Calu3 (cell line): ENCODE measurements around the gene DNASE1L1. TPM values are rescaled to one million over a fixed set of nuclear protein-coding genes. Genes with fewer than 3 reads are reported as not detected.

Experiments
- BruUV-seq: library from RNA; stranded (reverse); fragments of 400-500 nt; replicated peaks from 2 replicates; lab custom pipeline; 2021; lab: Mats Ljungman, UMichigan
- CTCF ChIA-PET: fragments of 300-600 bp; sonication (Branson Sonifier 250); formaldehyde crosslinking; loops from one replicate; lab custom pipeline; 2022; ENCODE audit warnings: antibody characterized with exemption; lab: Charles Lee
- DNase-seq: peaks from one replicate; pipeline ENCODE4 v3.0.0; 2022
- H3K27ac Mint-ChIP-seq: one replicate; pipeline ENCODE4 v1.8.0; 2022; ENCODE audit warnings: mixed read lengths; ENCODE audit not compliant: unreplicated experiment
- H3K27me3 Mint-ChIP-seq: one replicate; pipeline ENCODE4 v1.8.0; 2022; ENCODE audit warnings: mixed read lengths; ENCODE audit not compliant: unreplicated experiment
- H3K36me3 Mint-ChIP-seq: one replicate; pipeline ENCODE4 v1.8.0; 2022; ENCODE audit warnings: mild to moderate bottlenecking, moderate library complexity, mixed read lengths; ENCODE audit not compliant: insufficient read depth, unreplicated experiment
- H3K4me1 Mint-ChIP-seq: one replicate; pipeline ENCODE4 v1.8.0; 2022; ENCODE audit warnings: mild to moderate bottlenecking, low read depth, mixed read lengths; ENCODE audit not compliant: unreplicated experiment
- H3K4me3 Mint-ChIP-seq: one replicate; pipeline ENCODE4 v1.8.0; 2022; ENCODE audit warnings: mild to moderate bottlenecking, low read depth, moderate library complexity, mixed read lengths; ENCODE audit not compliant: unreplicated experiment
- H3K9me3 Mint-ChIP-seq: one replicate; pipeline ENCODE4 v1.8.0; 2022; ENCODE audit warnings: low read depth, mixed read lengths; ENCODE audit not compliant: unreplicated experiment
- intact Hi-C: fragments of 100-400 bp; cut with micrococcal nuclease; formaldehyde crosslinking; loops from one replicate; pipeline ENCODE4 v1.10.0; 2022; ENCODE audit not compliant: unreplicated experiment
- total RNA-seq: library from RNA; stranded (reverse); gene quantifications from 2 replicates; pipeline ENCODE4 v1.2.3, GENCODE V29; 2022
- TF ChIP-seq, protein P1 (sequence below): fragments of 200-600 bp; IDR thresholded peaks from one replicate; pipeline ENCODE4 v1.8.0; 2022; ENCODE audit warnings: antibody characterized with exemption; ENCODE audit not compliant: unreplicated experiment

DNASE1L1 gene
- total RNA-seq, 1 experiment from 2014 or later, result 30.6 TPM

GRCh38 chrX:154367474-154368308, 41.4 kb downstream of the DNASE1L1 start:
- intact Hi-C loops, result no loop called here
- CTCF ChIA-PET, result no interaction called here
- Mint-ChIP-seq H3K4me3 (peak overlapping the region; percentile 79), H3K4me1 (peaks cover 9% of the 10 kb centered on the region), H3K27ac (peak overlapping the region; percentile 92), H3K9me3 (no peaks in the 10 kb centered on the region), H3K27me3 (no peaks in the 10 kb centered on the region), H3K36me3 (peaks cover 98% of the 10 kb centered on the region)
- TF ChIP-seq, protein P1, sequence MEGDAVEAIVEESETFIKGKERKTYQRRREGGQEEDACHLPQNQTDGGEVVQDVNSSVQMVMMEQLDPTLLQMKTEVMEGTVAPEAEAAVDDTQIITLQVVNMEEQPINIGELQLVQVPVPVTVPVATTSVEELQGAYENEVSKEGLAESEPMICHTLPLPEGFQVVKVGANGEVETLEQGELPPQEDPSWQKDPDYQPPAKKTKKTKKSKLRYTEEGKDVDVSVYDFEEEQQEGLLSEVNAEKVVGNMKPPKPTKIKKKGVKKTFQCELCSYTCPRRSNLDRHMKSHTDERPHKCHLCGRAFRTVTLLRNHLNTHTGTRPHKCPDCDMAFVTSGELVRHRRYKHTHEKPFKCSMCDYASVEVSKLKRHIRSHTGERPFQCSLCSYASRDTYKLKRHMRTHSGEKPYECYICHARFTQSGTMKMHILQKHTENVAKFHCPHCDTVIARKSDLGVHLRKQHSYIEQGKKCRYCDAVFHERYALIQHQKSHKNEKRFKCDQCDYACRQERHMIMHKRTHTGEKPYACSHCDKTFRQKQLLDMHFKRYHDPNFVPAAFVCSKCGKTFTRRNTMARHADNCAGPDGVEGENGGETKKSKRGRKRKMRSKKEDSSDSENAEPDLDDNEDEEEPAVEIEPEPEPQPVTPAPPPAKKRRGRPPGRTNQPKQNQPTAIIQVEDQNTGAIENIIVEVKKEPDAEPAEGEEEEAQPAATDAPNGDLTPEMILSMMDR, result no peak
- BruUV-seq, result TSS peak; percentile 0
- no peak for DNase-seq

DNA sequence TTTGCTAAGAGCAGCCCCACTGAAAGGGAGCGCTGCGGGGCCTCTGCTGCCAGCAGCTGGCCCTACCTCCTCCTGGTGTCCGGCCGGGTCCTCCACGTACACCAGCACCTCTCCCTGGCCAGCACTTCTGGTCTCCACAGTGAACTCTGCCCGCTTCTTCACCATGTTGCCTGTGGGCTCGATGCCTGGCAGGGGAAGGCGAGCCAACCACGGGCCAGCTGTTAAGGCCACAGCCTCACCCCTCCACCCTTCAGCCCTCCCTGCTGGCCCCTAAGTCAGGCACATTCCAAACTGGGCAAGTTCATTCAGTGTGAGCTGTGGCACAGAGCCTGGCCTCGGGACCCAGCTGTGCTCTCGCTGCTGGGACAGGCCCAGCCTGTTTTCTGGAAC, 42.4 kb downstream of the DNASE1L1 start:
- Mint-ChIP-seq H3K9me3 (no peaks in the 10 kb centered on the region), H3K4me1 (peaks cover 9% of the 10 kb centered on the region), H3K27ac (no peak overlapping the region), H3K36me3 (peaks cover 99% of the 10 kb centered on the region), H3K27me3 (no peaks in the 10 kb centered on the region), H3K4me3 (no peak overlapping the region)
- TF ChIP-seq, protein P1, result no peak
- BruUV-seq, result no TSS peak
- CTCF ChIA-PET, result no interaction called here
- no peak for DNase-seq
- intact Hi-C loops, result no loop called here

DNA sequence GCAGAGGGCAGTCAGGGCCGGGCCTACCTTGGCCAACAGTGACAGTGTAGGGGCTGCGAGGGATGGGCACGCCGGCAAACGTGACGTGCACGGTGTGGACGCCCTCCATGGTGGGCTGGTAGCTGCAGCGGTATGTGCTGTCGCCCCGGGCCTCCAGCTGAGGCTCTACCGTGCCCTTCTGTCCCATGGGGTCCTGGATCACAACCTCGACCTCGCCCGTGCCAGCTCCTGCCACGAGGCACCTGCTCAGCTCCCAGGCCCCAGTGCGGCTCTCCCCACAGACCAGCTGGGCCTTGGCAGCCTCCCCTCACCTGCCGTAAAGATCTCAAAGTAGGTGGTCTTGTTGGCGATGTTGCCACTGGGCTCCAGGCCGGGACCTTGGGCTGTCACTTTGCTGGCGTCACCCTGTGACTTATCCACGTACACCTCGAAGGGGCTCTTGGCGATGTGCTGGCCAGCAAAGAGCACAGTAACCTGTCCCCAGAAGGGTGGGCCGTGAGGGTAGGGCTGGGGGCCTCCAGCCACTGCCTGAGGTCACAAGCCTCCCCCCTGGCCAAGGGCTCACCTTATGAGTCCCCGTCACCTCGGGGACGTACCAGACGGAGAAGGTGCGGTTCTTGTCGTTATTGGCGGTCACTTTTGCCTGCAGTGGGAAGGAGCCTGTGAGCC, 42.9 kb downstream of the DNASE1L1 start:
- peak overlapping the region; percentile 79 for H3K27ac Mint-ChIP-seq
- DNase-seq, result no peak
- H3K9me3 Mint-ChIP-seq, result no peaks in the 10 kb centered on the region
- H3K4me1 Mint-ChIP-seq, result peaks cover 9% of the 10 kb centered on the region
- peak overlapping the region; percentile 39 for H3K4me3 Mint-ChIP-seq
- CTCF ChIA-PET, result no interaction called here
- no TSS peak for BruUV-seq
- TF ChIP-seq, protein P1, result no peak
- no peaks in the 10 kb centered on the region for H3K27me3 Mint-ChIP-seq
- peaks cover 99% of the 10 kb centered on the region for H3K36me3 Mint-ChIP-seq
- intact Hi-C loops, result no loop called here

- CTCF ChIA-PET, result no interaction called here
- peaks cover 99% of the 10 kb centered on the region for H3K36me3 Mint-ChIP-seq
These were observed 43.9 kb downstream of the DNASE1L1 start for GRCh38 chrX:154365052-154365600.

More at GRCh38 chrX:154365052-154365600, 43.9 kb downstream of the DNASE1L1 start:
- Mint-ChIP-seq H3K4me3 (peak overlapping the region; percentile 39), H3K9me3 (no peaks in the 10 kb centered on the region), H3K27ac (peak overlapping the region; percentile 79), H3K27me3 (no peaks in the 10 kb centered on the region), H3K4me1 (peaks cover 9% of the 10 kb centered on the region)
- TF ChIP-seq, protein P1, result no peak
- no TSS peak for BruUV-seq
- intact Hi-C loops, result no loop called here
- DNase-seq, result no peak
